AG04450 (cell line): ENCODE measurements around the gene PNMA8A. TPM values are rescaled to one million over a fixed set of nuclear protein-coding genes. Genes with fewer than 3 reads are reported as not detected.

ENCODE experiments used
- CTCF ChIA-PET: fragments of 300-600, 350-600 bp; formaldehyde crosslinking; extraction: SDS; loops from one replicate; lab custom pipeline; 2022; ENCODE audit warnings: antibody characterized with exemption, inconsistent platforms; lab: Charles Lee
- POLR2A ChIA-PET: fragments of 350-600 bp; formaldehyde crosslinking; extraction: SDS; loops from one replicate; lab custom pipeline; 2021; ENCODE audit warnings: antibody characterized with exemption, inconsistent platforms; lab: Yijun Ruan, JAX
- DNase-seq: peaks from one replicate; pipeline ENCODE4 v3.0.0-alpha.2; 2011; ENCODE audit warnings: low read depth, low spot score
- H3K27ac ChIP-seq: one replicate; pipeline ENCODE4 v1.5.1; 2012; ENCODE audit warnings: low read depth, low read length, control low read depth
- H3K27me3 ChIP-seq: one replicate; pipeline ENCODE4 v1.6.0; 2012; ENCODE audit warnings: low read length; ENCODE audit not compliant: control insufficient read depth, insufficient read depth
- H3K4me3 ChIP-seq: 2 replicates; pipeline ENCODE4 v1.5.1; 2011; ENCODE audit warnings: mild to moderate bottlenecking, low read depth, low read length, control low read depth
- H3K9me3 ChIP-seq: 2 replicates; pipeline ENCODE4 v1.5.1; 2012; ENCODE audit warnings: low read length; ENCODE audit not compliant: control insufficient read depth, insufficient read depth
- polyA plus RNA-seq: library from polyadenylated mRNA; depleted of rRNA; stranded (reverse); fragments of >200 nt; gene quantifications from 2 replicates; pipeline ENCODE4 v1.2.3, GENCODE V29; 2011
- TF ChIP-seq, protein P1 (sequence below): IDR thresholded peaks from 2 replicates; pipeline ENCODE4 v1.5.1; 2011; ENCODE audit warnings: low read depth, low read length, control low read depth, inconsistent platforms

Gene PNMA8A
- polyA plus RNA-seq, 1 experiment = 4.0 TPM

DNA sequence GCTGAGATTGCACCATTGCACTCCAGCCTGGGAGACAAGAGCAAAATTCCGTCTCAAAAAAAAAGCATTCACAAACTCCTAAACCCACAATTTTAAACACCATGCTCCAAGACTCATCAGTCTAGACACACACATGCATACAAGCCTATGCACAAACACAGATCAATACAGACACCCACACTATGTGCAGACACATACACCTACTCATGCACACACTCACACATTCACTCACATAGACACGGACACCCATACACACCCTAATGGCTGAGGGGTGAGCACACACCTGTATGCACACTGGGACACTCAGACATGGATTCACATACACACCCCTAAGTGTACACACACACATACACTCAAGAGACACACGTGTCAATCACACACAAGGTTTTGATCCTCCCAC, 15.0 kb upstream of the PNMA8A start:
- ChIA-PET POLR2A (no interaction called here), CTCF (no interaction called here)
- TF ChIP-seq, protein P1, sequence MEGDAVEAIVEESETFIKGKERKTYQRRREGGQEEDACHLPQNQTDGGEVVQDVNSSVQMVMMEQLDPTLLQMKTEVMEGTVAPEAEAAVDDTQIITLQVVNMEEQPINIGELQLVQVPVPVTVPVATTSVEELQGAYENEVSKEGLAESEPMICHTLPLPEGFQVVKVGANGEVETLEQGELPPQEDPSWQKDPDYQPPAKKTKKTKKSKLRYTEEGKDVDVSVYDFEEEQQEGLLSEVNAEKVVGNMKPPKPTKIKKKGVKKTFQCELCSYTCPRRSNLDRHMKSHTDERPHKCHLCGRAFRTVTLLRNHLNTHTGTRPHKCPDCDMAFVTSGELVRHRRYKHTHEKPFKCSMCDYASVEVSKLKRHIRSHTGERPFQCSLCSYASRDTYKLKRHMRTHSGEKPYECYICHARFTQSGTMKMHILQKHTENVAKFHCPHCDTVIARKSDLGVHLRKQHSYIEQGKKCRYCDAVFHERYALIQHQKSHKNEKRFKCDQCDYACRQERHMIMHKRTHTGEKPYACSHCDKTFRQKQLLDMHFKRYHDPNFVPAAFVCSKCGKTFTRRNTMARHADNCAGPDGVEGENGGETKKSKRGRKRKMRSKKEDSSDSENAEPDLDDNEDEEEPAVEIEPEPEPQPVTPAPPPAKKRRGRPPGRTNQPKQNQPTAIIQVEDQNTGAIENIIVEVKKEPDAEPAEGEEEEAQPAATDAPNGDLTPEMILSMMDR = no peak
- no peak for DNase-seq
- Histone ChIP-seq H3K9me3 (peaks cover 6% of the 10 kb centered on the region; the same call in 1 of the 2 replicates), H3K27ac (no peak overlapping the region), H3K27me3 (peaks cover 23% of the 10 kb centered on the region), H3K4me3 (no peak overlapping the region)

DNA sequence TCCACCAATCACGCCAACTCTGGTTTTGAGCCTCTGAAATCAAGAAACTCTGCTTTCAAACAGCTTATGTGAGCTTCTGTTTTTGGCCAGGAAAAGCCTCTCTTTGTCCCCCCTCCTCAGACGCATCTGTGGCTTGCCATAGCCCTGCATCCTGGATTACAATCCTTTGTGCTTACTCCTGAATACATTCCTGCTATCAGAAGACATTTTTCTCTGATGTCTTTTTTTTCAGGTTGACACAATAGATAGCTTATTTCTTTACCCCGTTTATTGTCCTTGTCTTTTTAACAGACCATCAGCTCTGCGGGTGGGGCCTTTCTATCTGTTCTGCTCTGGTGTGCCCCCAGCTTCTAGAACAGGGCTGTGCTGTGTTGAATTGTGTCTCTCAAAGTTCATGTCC, 13.3 kb upstream of the PNMA8A start:
- DNase-seq = no peak
- CTCF ChIA-PET = interaction anchor here (0.8 to 5.4 kb wide), 8 partner anchors 29 to 138 kb away, joined by 3 to 60 read pairs (median 6); partner anchors contain the start of gene PPP5C
- TF ChIP-seq, protein P1 = no peak
- peaks cover under 1% of the 10 kb centered on the region; the same call in 1 of the 2 replicates for H3K9me3 ChIP-seq
- no peak overlapping the region for H3K27ac ChIP-seq
- peaks cover 8% of the 10 kb centered on the region for H3K27me3 ChIP-seq
- POLR2A ChIA-PET = no interaction called here
- no peak overlapping the region for H3K4me3 ChIP-seq

DNA sequence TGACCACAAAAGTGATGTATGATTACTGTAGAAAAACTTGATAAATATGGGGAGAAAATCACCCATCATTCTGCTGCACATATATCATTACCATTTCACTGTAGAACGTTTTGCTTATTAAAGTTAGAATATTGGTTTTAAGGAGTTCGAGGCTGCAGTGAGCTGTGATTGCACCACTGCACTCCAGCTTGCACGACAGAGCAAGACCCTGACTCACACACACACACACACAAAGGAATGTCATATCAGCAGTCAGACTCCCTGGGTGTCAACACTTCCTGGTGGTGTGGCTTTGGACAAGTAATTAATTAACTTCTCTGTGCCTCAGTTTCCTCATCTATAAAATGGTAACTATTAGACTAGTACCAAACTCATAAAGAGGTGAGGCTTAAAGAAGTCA, 11.3 kb upstream of the PNMA8A start:
- Histone ChIP-seq H3K27me3 (peaks cover 3% of the 10 kb centered on the region), H3K4me3 (no peak overlapping the region), H3K27ac (no peak overlapping the region), H3K9me3 (no peaks in the 10 kb centered on the region)
- POLR2A ChIA-PET = interaction anchor here (0.9 to 1.7 kb wide), 2 partner anchors 68 to 69 kb away, joined by 3 to 5 read pairs; partner anchors contain the start of gene CCDC8
- DNase-seq = no peak
- CTCF ChIA-PET = interaction anchor here (1.3 to 5.4 kb wide), 4 partner anchors 77 to 136 kb away, joined by 4 to 60 read pairs (median 18); partner anchors contain the start of gene PPP5C
- TF ChIP-seq, protein P1 = no peak

DNA sequence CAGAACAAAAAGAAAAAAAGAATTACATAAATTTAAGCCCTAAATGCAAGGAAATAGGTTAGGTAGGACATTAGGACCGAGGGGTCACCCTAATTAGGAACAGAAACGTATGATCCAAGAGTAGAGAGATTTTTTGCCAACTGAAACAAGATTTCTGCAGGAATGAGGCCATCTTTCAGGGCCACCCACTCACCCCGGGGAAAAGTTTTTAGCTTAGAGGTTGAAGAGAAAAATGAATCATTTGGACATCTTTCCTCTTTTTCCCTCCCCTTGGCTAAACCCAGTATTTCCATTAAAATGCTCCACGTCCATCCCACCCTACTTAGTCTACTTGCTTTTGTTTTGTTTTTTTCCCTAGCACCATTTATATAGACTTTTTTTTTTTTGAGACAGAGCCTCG, 10.6 kb upstream of the PNMA8A start:
- ChIA-PET POLR2A (interaction anchor here (0.7 to 1.7 kb wide), 3 partner anchors 49 to 68 kb away, joined by 3 to 5 read pairs (median 4); partner anchors contain the start of gene CCDC8), CTCF (interaction anchor here (0.9 to 5.4 kb wide), 4 partner anchors 77 to 201 kb away, joined by 3 to 60 read pairs (median 18); no protein-coding TSS in a partner anchor)
- Histone ChIP-seq H3K9me3 (no peaks in the 10 kb centered on the region), H3K4me3 (no peak overlapping the region), H3K27me3 (no peaks in the 10 kb centered on the region), H3K27ac (peak overlapping the region; percentile 96)
- DNase-seq = no peak
- TF ChIP-seq, protein P1 = no peak

DNA sequence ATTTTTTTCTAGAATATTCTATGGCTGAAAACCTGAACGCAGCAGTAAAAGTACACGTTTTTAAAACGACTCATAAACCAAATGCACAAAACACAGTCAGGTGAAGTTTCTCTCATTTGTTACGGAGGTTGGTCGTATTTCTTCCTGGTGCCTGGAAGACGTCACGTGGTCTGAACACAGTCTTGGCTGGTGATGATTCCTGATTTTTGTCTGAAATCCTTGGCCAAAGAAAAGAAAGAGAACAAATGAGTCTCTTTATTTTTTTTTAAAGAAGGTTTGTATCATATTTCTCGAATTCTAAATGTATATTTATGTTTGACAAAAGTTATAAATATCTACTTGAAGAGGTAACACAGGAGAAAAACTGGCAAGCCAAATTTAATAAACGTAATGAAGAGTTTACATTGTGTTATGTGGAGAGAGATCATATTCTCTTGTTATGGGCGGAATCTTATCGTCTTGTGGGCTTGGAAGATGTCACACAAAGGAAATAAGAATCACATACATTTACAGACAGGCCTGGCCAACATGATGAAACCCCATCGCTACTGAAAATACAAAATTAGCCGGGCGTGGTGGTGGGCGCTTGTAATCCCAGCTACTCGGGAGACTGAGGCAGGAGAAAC, 10.0 kb upstream of the PNMA8A start:
- Histone ChIP-seq H3K4me3 (no peak overlapping the region), H3K9me3 (no peaks in the 10 kb centered on the region), H3K27ac (peak overlapping the region; percentile 96), H3K27me3 (no peaks in the 10 kb centered on the region)
- no peak for DNase-seq
- TF ChIP-seq, protein P1 = no peak
- ChIA-PET CTCF (interaction anchor here (0.9 to 5.4 kb wide), 4 partner anchors 76 to 201 kb away, joined by 3 to 60 read pairs (median 18); no protein-coding TSS in a partner anchor), POLR2A (interaction anchor here (0.7 to 1.5 kb wide), 3 partner anchors 48 to 68 kb away, joined by 3 to 8 read pairs (median 4); partner anchors contain the start of gene CCDC8)
